Nephron (organoid): Measurements from ENCODE around the gene ABLIM1.
A peak's percentile ranks its signal among the peaks of the same experiment; 100 is the strongest.

Source experiments
- H3K27ac Mint-ChIP-seq, 3 experiments: 2 replicates each; pipeline ENCODE4 v1.8.0; 2020; ENCODE audit warnings: mixed read lengths in 3 of 3, mild to moderate bottlenecking in 2 of 3, moderate library complexity in 1 of 3
- H3K27me3 Mint-ChIP-seq: 2 replicates; pipeline ENCODE4 v1.8.0; 2021; ENCODE audit warnings: low read depth, mild to moderate bottlenecking, moderate library complexity, mixed read lengths
- H3K36me3 Mint-ChIP-seq: 2 replicates; pipeline ENCODE4 v1.8.0; 2020; ENCODE audit warnings: low read depth, mixed read lengths
- H3K4me1 Mint-ChIP-seq: 2 replicates; pipeline ENCODE4 v1.8.0; 2020; ENCODE audit warnings: mixed read lengths
- H3K4me3 Mint-ChIP-seq, 3 experiments: 2 replicates each; pipeline ENCODE4 v1.8.0; 2020; ENCODE audit warnings: mild to moderate bottlenecking in 3 of 3, mixed read lengths in 3 of 3, moderate library complexity in 2 of 3
- H3K9me3 Mint-ChIP-seq: 2 replicates; pipeline ENCODE4 v1.8.0; 2020; ENCODE audit warnings: mixed read lengths
- CTCF ChIP-seq, 3 experiments: fragments of 200-600 bp; sonication (generic); IDR thresholded peaks; one replicate each; pipeline ENCODE4 v1.5.0; 2021; ENCODE audit warnings: antibody characterized with exemption in 3 of 3; ENCODE audit not compliant: unreplicated experiment in 3 of 3

Gene ABLIM1

GRCh38 chr10:114395366-114396022 is 262.6 kb downstream of the ABLIM1 start:
- Mint-ChIP-seq H3K4me3 (no peak overlapping the region), H3K36me3 (no peaks in the 10 kb centered on the region), H3K4me1 (peaks cover 82% of the 10 kb centered on the region), H3K27ac (peak overlapping the region in 1 of 3 experiments; percentile 22), H3K27me3 (peaks cover 8% of the 10 kb centered on the region), H3K9me3 (no peaks in the 10 kb centered on the region)
- TF ChIP-seq CTCF (IDR thresholded peaks at IDR 0.05; ENCODE audit: unreplicated experiment in 3 of 3) = no peak

- H3K36me3 Mint-ChIP-seq = no peaks in the 10 kb centered on the region
- H3K9me3 Mint-ChIP-seq = no peaks in the 10 kb centered on the region
- no peak overlapping the region for H3K4me3 Mint-ChIP-seq
- peaks cover 79% of the 10 kb centered on the region for H3K4me1 Mint-ChIP-seq
- TF ChIP-seq CTCF (IDR thresholded peaks at IDR 0.05; ENCODE audit: unreplicated experiment in 3 of 3) = no peak
- H3K27me3 Mint-ChIP-seq = peaks cover 8% of the 10 kb centered on the region
- no peak overlapping the region for H3K27ac Mint-ChIP-seq
These were observed 263.5 kb downstream of the ABLIM1 start for GRCh38 chr10:114394531-114394930.

- Mint-ChIP-seq H3K9me3 (no peaks in the 10 kb centered on the region), H3K27me3 (peaks cover 8% of the 10 kb centered on the region), H3K4me3 (no peak overlapping the region), H3K36me3 (no peaks in the 10 kb centered on the region), H3K27ac (peak overlapping the region in 1 of 3 experiments; percentile 54), H3K4me1 (peaks cover 74% of the 10 kb centered on the region)
- TF ChIP-seq CTCF (IDR thresholded peaks at IDR 0.05; ENCODE audit: unreplicated experiment in 3 of 3) = no peak
These were observed 264.2 kb downstream of the ABLIM1 start for GRCh38 chr10:114393886-114394285.

GRCh38 chr10:114393482-114393881 is 264.6 kb downstream of the ABLIM1 start:
- Mint-ChIP-seq H3K4me1 (peaks cover 74% of the 10 kb centered on the region), H3K27ac (peak overlapping the region in 2 of 3 experiments; percentile 23 to 54), H3K27me3 (peaks cover 8% of the 10 kb centered on the region), H3K9me3 (no peaks in the 10 kb centered on the region), H3K36me3 (no peaks in the 10 kb centered on the region), H3K4me3 (no peak overlapping the region)
- no peak for TF ChIP-seq CTCF (IDR thresholded peaks at IDR 0.05; ENCODE audit: unreplicated experiment in 3 of 3)

GRCh38 chr10:114392112-114392835 is 265.8 kb downstream of the ABLIM1 start:
- H3K36me3 Mint-ChIP-seq = no peaks in the 10 kb centered on the region
- no peak for TF ChIP-seq CTCF (IDR thresholded peaks at IDR 0.05; ENCODE audit: unreplicated experiment in 3 of 3)

More at GRCh38 chr10:114392112-114392835, 265.8 kb downstream of the ABLIM1 start:
- Mint-ChIP-seq H3K4me3 (no peak overlapping the region), H3K4me1 (peaks cover 70% of the 10 kb centered on the region), H3K9me3 (no peaks in the 10 kb centered on the region), H3K27ac (peak overlapping the region in 2 of 3 experiments; percentile 33 to 54), H3K27me3 (peaks cover 8% of the 10 kb centered on the region)
